GM19467 (cell line): ENCODE data around the gene SLMAP.

Source experiments
- ATAC-seq: cut with Tn5 transposase; IDR thresholded peaks from one replicate; pipeline ENCODE4 v1.9.1; 2021; ENCODE audit warnings: mild to moderate bottlenecking, moderate library complexity; ENCODE audit not compliant: unreplicated experiment

SLMAP gene

GRCh38 chr3:57960174-57960505 lies 204.0 kb downstream of the SLMAP start:
- ATAC-seq, result no peak

- ATAC-seq, result no peak
Measured at GRCh38 chr3:57961177-57961827, 205.2 kb downstream of the SLMAP start.

- no peak for ATAC-seq
Measured at GRCh38 chr3:57961828-57962447, 205.8 kb downstream of the SLMAP start.

GRCh38 chr3:57962448-57962834 lies 206.3 kb downstream of the SLMAP start:
- ATAC-seq, result no peak

GRCh38 chr3:57963811-57964346 lies 207.8 kb downstream of the SLMAP start:
- no peak for ATAC-seq

GRCh38 chr3:57966829-57967228 lies 210.7 kb downstream of the SLMAP start:
- ATAC-seq, result no peak

GRCh38 chr3:57967590-57967989 lies 211.5 kb downstream of the SLMAP start:
- no peak for ATAC-seq

- no peak for ATAC-seq
Measured at GRCh38 chr3:57968501-57968900, 212.4 kb downstream of the SLMAP start.

- no peak for ATAC-seq
Measured at GRCh38 chr3:57971975-57972374, 215.9 kb downstream of the SLMAP start.

- ATAC-seq, result no peak
Measured at GRCh38 chr3:57972531-57973111, 216.5 kb downstream of the SLMAP start.

- ATAC-seq, result no peak
Measured at GRCh38 chr3:57973715-57974477, 217.8 kb downstream of the SLMAP start.

- ATAC-seq, result no peak
Measured at GRCh38 chr3:57974796-57975388, 218.8 kb downstream of the SLMAP start.

- no peak for ATAC-seq
Measured at GRCh38 chr3:57977818-57978235, 221.7 kb downstream of the SLMAP start.

GRCh38 chr3:57978316-57978715 lies 222.2 kb downstream of the SLMAP start:
- no peak for ATAC-seq
